ENCODE data around the gene ABHD6.

- TF ChIP-seq POLR2A (IDR thresholded peaks at IDR 0.05), result no peak
- TF ChIP-seq, protein P1, sequence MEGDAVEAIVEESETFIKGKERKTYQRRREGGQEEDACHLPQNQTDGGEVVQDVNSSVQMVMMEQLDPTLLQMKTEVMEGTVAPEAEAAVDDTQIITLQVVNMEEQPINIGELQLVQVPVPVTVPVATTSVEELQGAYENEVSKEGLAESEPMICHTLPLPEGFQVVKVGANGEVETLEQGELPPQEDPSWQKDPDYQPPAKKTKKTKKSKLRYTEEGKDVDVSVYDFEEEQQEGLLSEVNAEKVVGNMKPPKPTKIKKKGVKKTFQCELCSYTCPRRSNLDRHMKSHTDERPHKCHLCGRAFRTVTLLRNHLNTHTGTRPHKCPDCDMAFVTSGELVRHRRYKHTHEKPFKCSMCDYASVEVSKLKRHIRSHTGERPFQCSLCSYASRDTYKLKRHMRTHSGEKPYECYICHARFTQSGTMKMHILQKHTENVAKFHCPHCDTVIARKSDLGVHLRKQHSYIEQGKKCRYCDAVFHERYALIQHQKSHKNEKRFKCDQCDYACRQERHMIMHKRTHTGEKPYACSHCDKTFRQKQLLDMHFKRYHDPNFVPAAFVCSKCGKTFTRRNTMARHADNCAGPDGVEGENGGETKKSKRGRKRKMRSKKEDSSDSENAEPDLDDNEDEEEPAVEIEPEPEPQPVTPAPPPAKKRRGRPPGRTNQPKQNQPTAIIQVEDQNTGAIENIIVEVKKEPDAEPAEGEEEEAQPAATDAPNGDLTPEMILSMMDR (IDR thresholded peaks at IDR 0.05), result no peak
- no peak for TF ChIP-seq POLR2AphosphoS5 (IDR thresholded peaks at IDR 0.05)
- TF ChIP-seq EP300 (IDR thresholded peaks at IDR 0.05), result no peak
Measured at GRCh38 chr3:58192069-58192468, 45.5 kb upstream of the ABHD6 start.
